C4-2B (cell line): ENCODE measurements around the gene PLPP2.

Source experiments
- H3K27ac ChIP-seq: fragments of 450-650 bp; 2 replicates; pipeline ENCODE4 v1.5.1; 2017
- ZFX ChIP-seq: fragments of 450-650 bp; IDR thresholded peaks from 2 replicates; pipeline ENCODE4 v1.6.1; 2017
- TF ChIP-seq, protein P1 (sequence below): fragments of 450-650 bp; conservative IDR thresholded peaks from 2 replicates; pipeline ENCODE4 v1.5.1; 2017; ENCODE audit warnings: mild to moderate bottlenecking

The PLPP2 gene

DNA sequence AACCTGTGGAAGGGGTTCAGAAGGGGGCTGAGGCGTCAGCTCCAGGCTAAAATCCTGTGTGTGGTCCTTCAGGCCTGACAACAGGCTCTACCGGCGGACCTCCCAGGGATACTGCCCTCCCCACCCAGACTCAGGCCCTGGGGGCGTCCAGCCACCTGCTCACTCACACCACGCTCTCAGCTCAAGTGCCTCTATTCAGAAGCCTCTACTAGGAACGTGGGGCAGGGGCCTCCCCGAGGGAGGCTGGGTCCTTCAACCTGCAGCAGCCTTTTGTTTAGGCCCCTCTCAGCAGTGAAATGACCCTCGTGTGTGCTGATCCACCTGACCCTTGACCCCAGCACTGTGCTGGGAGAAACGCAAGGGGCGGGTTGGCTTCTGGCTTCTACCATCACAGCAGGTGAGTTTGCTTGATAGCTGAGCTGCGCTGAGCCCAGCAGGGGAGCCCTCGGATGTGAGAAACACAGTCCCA is 10.6 kb downstream of the PLPP2 start:
- TF ChIP-seq ZFX, result no peak
- H3K27ac ChIP-seq, result no peak overlapping the region

GRCh38 chr19:279656-280055 is 11.5 kb downstream of the PLPP2 start:
- no peak overlapping the region for H3K27ac ChIP-seq
- TF ChIP-seq, protein P1, sequence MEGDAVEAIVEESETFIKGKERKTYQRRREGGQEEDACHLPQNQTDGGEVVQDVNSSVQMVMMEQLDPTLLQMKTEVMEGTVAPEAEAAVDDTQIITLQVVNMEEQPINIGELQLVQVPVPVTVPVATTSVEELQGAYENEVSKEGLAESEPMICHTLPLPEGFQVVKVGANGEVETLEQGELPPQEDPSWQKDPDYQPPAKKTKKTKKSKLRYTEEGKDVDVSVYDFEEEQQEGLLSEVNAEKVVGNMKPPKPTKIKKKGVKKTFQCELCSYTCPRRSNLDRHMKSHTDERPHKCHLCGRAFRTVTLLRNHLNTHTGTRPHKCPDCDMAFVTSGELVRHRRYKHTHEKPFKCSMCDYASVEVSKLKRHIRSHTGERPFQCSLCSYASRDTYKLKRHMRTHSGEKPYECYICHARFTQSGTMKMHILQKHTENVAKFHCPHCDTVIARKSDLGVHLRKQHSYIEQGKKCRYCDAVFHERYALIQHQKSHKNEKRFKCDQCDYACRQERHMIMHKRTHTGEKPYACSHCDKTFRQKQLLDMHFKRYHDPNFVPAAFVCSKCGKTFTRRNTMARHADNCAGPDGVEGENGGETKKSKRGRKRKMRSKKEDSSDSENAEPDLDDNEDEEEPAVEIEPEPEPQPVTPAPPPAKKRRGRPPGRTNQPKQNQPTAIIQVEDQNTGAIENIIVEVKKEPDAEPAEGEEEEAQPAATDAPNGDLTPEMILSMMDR, result no peak
- no peak for TF ChIP-seq ZFX

DNA sequence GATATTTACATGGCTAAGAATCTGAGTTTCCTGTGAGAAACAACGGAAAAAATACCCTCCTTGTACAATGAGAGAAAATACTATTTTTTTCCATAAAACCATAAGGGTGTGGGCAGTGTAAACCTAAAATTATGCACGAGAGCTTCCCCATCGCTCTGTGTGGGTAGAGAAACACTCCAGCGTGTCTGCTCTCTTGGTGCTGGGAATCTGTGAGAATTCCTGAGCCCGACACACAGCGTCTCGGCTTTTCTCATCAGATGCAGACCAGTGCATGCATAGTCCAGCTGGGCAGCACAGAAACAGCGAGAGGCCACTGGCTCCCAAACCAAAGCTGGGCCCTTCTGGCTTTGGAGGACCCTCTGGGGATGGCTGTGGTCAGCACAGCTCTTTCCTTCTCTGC is 12.0 kb downstream of the PLPP2 start:
- H3K27ac ChIP-seq, result no peak overlapping the region
- TF ChIP-seq, protein P1, result no peak
- TF ChIP-seq ZFX, result no peak

DNA sequence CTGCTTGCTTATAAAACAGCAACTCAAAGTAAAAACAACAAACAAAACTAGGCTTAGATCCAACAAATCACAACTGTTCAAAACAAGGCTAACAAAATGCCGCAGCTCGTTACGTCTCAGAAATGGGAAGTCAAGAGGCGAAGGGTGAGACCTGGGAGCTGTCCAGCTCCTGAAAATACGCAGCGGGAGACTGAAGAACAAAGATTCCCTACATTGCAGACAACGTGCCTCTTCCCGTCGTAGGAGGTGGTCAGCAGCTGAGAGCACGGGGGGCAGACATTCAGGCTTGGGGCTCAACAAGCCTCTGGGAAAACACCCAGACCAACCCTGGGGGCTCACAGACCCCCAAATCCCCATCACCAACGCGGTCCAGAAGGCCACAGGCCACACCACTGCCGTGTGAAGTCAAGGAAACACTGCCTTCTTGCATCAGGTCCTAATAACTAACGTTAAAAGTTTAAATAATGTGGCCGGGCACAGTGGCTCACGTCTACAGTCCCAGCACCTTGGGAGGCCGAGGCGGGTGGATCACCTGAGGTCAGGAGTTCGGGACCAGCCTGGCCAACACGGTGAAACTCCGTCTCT is 13.5 kb downstream of the PLPP2 start:
- H3K27ac ChIP-seq, result no peak overlapping the region
- no peak for TF ChIP-seq ZFX
- TF ChIP-seq, protein P1, result no peak

DNA sequence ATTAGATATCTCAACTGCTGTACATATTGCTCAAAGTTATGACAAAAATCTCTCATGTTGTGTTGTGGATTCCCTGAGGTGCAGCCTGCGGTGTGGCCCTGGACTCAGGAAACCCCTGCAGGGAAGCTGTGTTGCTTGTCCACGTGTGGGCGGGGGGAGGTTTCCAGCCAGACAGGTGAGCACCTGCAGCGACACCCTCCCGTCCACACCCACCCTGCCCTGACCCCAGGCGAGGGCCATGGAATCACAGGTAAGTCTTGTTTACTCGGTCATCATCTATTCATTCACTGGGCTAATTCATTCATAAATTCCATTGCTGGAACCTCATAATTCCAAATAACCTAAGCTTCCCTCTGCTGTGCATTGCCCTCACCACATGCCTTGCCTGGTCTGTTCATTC is 14.1 kb downstream of the PLPP2 start:
- no peak overlapping the region for H3K27ac ChIP-seq
- no peak for TF ChIP-seq ZFX
- TF ChIP-seq, protein P1, result no peak

DNA sequence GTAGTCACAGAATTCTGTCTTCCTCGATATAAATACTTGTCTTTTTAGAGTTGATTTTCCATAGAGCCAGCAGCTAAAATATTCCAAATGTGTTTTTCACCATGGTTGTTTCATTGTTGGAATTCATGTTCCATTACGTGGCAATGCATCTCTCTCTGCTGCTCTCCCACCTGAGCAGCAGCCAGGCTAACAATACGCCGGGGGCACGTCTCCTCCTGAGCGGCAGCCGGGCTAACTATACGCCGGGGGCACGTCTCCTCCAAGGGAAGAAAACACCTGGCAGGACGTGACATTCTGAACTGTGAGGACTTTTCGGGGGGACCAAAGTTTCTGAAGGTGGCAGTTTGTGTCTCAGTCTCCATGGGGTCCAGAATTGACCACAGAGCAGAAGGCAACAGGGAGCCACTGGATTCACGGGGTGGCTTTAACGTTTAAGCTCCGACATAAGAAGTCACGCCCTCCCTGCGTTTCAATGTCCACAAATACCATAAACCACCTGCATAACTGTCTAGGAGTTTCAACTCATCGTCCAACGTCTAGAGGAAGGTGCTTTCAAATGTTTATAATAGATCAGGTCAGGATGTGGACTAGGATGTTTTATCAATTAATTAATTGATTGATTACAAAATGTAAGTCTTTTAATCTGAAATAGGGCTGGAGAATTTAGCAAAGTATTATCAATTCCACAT is 15.1 kb downstream of the PLPP2 start:
- no peak for TF ChIP-seq ZFX
- TF ChIP-seq, protein P1, result no peak
- no peak overlapping the region for H3K27ac ChIP-seq

GRCh38 chr19:275000-275399 is 16.2 kb downstream of the PLPP2 start:
- TF ChIP-seq, protein P1, result no peak
- H3K27ac ChIP-seq, result no peak overlapping the region

- H3K27ac ChIP-seq, result no peak overlapping the region
These were observed 17.8 kb downstream of the PLPP2 start for GRCh38 chr19:273393-273792.

More at GRCh38 chr19:273393-273792, 17.8 kb downstream of the PLPP2 start:
- TF ChIP-seq, protein P1, result no peak
- TF ChIP-seq ZFX, result no peak
